ENCODE measurements around the gene B3GALT6. TPM values are rescaled to one million over a fixed set of nuclear protein-coding genes. Genes with fewer than 3 reads are reported as not detected.

The B3GALT6 gene
- polyA plus RNA-seq, 3 donors = 1.9 to 8.8 (median 7.2) TPM

DNA sequence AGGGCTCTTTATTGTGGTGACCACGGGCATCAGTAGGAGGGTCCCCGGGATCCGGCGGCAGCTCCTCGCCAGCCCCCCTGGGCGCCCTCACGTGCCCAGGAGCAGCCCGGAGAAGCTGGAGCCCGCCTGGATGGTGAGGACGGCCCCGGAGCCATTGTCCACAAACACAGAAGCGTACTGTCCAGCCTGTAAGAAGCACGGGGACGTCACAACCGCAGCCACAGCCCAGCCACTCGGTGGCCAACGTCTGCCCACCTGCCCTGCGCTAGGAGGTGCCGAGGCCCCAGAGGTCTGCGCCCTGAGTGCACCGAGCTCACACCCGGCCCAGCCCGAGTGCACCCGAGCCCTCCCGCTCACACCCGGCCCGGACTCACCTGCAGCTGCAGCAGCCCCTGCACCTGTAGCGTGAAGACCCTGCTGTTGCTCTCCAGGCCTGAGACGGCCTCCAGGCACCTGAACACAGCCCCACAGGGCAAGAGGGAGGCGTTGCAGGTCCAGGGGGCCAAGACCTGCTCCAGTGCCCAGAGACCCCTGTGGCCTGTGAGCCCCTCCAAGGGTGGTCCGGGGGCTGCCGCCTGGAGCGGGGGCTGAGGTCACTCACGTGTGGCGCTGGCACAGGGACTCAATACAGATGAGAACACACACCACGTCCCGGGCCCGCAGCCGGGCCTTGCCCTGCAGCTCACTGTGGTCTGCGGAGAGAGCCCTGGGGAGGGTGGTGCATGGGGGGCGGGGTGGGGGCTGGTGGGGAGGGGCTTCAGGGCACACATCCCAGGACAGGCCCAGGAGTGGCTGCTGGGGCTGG lies 10.6 kb downstream of the B3GALT6 start:
- H3K27me3 ChIP-seq (ENCODE audit: control insufficient read depth in 2 of 2, insufficient read depth in 2 of 2, low read length in 2 of 2) = peaks cover 0 to 22% of the 10 kb centered on the region in 2 donors
- Mint-ChIP-seq H3K9me3 (peaks cover 0 to 2% (median 0%) of the 10 kb centered on the region in 7 donors), H3K36me3 (no peaks in the 10 kb centered on the region), H3K27ac (no peak overlapping the region), H3K4me3 (no peak overlapping the region), H3K27me3 (ENCODE audit: low read depth in 3 of 3) (peaks cover 11 to 49% (median 16%) of the 10 kb centered on the region in 3 donors), H3K4me1 (no peaks in the 10 kb centered on the region)
- H3K4me1 ChIP-seq (ENCODE audit: control insufficient read depth in 1 of 2, insufficient read depth in 2 of 2, low read length in 2 of 2) = no peaks in the 10 kb centered on the region
- DNase-seq = no peak
- H2AFZ ChIP-seq (ENCODE audit: insufficient read depth, low read depth, low read length, poor library complexity, severe bottlenecking) = no peak overlapping the region
- TF ChIP-seq CTCF (IDR thresholded peaks at IDR 0.05) = no peak
- no peak overlapping the region for H3K27ac ChIP-seq (ENCODE audit: low read depth in 1 of 2, low read length in 2 of 2)
- intact Hi-C loops (cut with micrococcal nuclease) = no loop called here
- no peaks in the 10 kb centered on the region for H3K9me3 ChIP-seq (replicated peaks in 1 of 2; ENCODE audit: control insufficient read depth in 1 of 2, insufficient read depth in 1 of 2, low read length in 2 of 2)
- H3K4me3 ChIP-seq (replicated peaks in 1 of 3; ENCODE audit: low read depth in 2 of 3, low read length in 3 of 3) = no peak overlapping the region
- H4K20me1 ChIP-seq (ENCODE audit: insufficient read depth, low read length) = peaks cover 3% of the 10 kb centered on the region
- no peaks in the 10 kb centered on the region for H3K79me2 ChIP-seq (ENCODE audit: insufficient read depth, low read length)
- no peak overlapping the region for H3K4me2 ChIP-seq (replicated peaks; ENCODE audit: extremely low read depth, low read length, poor library complexity, severe bottlenecking)
- WGBS (ENCODE audit: insufficient coverage) = 95% methylated on average over 35 of the region's 41 CpGs
- no peak overlapping the region for H3K9ac ChIP-seq (ENCODE audit: insufficient read depth, low read length, poor library complexity, severe bottlenecking)
- H3K36me3 ChIP-seq (replicated peaks in 1 of 2; ENCODE audit: control insufficient read depth in 1 of 2, insufficient read depth in 2 of 2, low read length in 2 of 2) = no peaks in the 10 kb centered on the region

GRCh38 chr1:1243266-1243660 lies 11.2 kb downstream of the B3GALT6 start:
- TF ChIP-seq CTCF (IDR thresholded peaks at IDR 0.05) = no peak
- peaks cover 0 to 2% (median 0%) of the 10 kb centered on the region in 7 donors for H3K9me3 Mint-ChIP-seq
- H3K4me3 Mint-ChIP-seq = no peak overlapping the region
- intact Hi-C loops (cut with micrococcal nuclease) = no loop called here
- Histone ChIP-seq H3K9me3 (replicated peaks in 1 of 2; ENCODE audit: control insufficient read depth in 1 of 2, insufficient read depth in 1 of 2, low read length in 2 of 2) (no peaks in the 10 kb centered on the region), H3K79me2 (ENCODE audit: insufficient read depth, low read length) (no peaks in the 10 kb centered on the region), H3K27ac (ENCODE audit: low read depth in 1 of 2, low read length in 2 of 2) (no peak overlapping the region), H3K36me3 (replicated peaks in 1 of 2; ENCODE audit: control insufficient read depth in 1 of 2, insufficient read depth in 2 of 2, low read length in 2 of 2) (no peaks in the 10 kb centered on the region), H3K4me1 (ENCODE audit: control insufficient read depth in 1 of 2, insufficient read depth in 2 of 2, low read length in 2 of 2) (no peaks in the 10 kb centered on the region), H4K20me1 (ENCODE audit: insufficient read depth, low read length) (peaks cover 7% of the 10 kb centered on the region), H3K4me3 (replicated peaks in 1 of 3; ENCODE audit: low read depth in 2 of 3, low read length in 3 of 3) (no peak overlapping the region), H2AFZ (ENCODE audit: insufficient read depth, low read depth, low read length, poor library complexity, severe bottlenecking) (no peak overlapping the region), H3K27me3 (ENCODE audit: control insufficient read depth in 2 of 2, insufficient read depth in 2 of 2, low read length in 2 of 2) (peaks cover 0 to 23% of the 10 kb centered on the region in 2 donors), H3K9ac (ENCODE audit: insufficient read depth, low read length, poor library complexity, severe bottlenecking) (no peak overlapping the region), H3K4me2 (replicated peaks; ENCODE audit: extremely low read depth, low read length, poor library complexity, severe bottlenecking) (no peak overlapping the region)
- H3K4me1 Mint-ChIP-seq = no peaks in the 10 kb centered on the region
- DNase-seq = no peak
- 91% methylated on average over 22 of the region's 23 CpGs for WGBS (ENCODE audit: insufficient coverage)
- peaks cover 17 to 50% (median 17%) of the 10 kb centered on the region in 3 donors for H3K27me3 Mint-ChIP-seq (ENCODE audit: low read depth in 3 of 3)
- H3K27ac Mint-ChIP-seq = no peak overlapping the region
- no peaks in the 10 kb centered on the region for H3K36me3 Mint-ChIP-seq

All from CD14-positive monocyte (primary cell).